Fibroblast of the conjunctiva (primary cell): Measurements from ENCODE around the gene BORA.
A peak's percentile ranks its signal among the peaks of the same experiment; 100 is the strongest.
"Not testable (repeated sequence)": the region's sequence is repeated elsewhere in the genome, so short reads cannot be mapped to it uniquely, and the experiment has no call there.

Experiments used
- DNase-seq: peaks from one replicate; pipeline ENCODE4 v3.0.0-alpha.2; 2010; ENCODE audit warnings: low read depth

The BORA gene

GRCh38 chr13:72727417-72728289 lies at the start of gene BORA, which contains the start of gene MZT1:
TSS of gene BORA (plus strand) at chr13:72727923. CDS start at chr13:72728941, 1,018 bp downstream.
TSS of gene MZT1 (minus strand) at chr13:72727629. CDS start at chr13:72727602, 27 bp downstream.
- peak; percentile 95 for DNase-seq

DNA sequence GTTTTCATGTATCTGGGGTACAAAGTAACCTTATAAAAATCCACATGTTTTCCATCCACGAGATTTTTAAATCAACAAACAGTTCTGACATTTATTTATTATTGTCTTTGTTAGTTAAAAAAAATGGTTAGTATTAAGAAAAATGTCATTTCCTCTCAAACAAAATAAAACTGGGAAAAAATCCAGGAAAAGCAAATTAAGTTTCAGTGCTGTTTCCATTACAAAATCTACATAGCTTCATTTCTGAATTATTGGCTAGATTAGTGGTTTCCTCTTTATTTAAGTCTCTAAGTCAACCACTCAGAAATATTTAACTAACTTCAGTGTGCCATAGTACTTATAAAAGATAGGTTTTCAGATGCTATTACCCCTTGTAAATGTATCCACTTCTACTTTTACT lies 49.4 kb upstream of the BORA start:
- no peak for DNase-seq

- DNase-seq, result no peak
These were observed 47.4 kb upstream of the BORA start for GRCh38 chr13:72680353-72680752.

DNA sequence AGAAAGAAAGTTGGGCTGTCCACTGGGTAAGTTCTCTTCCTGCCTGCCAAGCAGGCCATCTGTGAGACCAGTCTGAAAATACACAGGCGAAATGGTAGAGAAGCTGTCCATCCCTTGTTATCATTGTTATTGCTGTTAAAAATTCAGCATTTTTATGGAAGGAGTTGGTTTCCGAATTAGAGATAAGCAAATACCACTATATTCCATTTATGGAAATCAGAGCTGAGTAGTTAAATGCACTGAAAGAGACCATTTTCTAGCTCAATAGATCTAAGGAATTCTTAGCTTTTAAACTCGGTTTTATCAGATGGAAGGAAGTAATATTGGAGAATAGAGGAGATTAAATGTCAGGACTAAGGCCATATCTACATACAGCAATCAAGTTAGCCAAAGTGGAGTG lies 41.0 kb upstream of the BORA start:
- no peak for DNase-seq

- no peak for DNase-seq
These were observed 38.5 kb upstream of the BORA start for GRCh38 chr13:72689181-72689696.

GRCh38 chr13:72692884-72693514 lies 34.7 kb upstream of the BORA start:
- no peak for DNase-seq

GRCh38 chr13:72693832-72694231 lies 33.9 kb upstream of the BORA start:
- DNase-seq, result no peak

- DNase-seq, result no peak
These were observed 33.4 kb upstream of the BORA start for GRCh38 chr13:72694314-72694713.

DNA sequence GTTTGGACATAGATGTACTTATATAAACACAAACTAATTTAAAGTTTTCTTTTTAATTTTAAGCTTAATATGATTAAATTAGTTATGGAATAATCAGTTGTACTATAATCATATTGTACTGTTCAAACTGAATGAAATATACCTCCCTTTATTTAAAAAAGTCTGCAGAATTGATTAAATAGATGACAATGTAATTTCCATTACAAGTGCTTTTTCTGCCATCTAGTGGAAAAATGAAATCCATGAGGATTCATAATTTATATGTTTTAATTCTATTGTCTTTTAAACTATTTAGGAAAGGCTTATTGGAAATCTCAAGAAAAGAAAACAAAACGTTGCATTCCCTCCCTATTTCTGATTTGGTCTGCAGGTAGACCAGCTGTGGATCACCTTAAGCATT lies 31.1 kb upstream of the BORA start:
- DNase-seq, result no peak

DNA sequence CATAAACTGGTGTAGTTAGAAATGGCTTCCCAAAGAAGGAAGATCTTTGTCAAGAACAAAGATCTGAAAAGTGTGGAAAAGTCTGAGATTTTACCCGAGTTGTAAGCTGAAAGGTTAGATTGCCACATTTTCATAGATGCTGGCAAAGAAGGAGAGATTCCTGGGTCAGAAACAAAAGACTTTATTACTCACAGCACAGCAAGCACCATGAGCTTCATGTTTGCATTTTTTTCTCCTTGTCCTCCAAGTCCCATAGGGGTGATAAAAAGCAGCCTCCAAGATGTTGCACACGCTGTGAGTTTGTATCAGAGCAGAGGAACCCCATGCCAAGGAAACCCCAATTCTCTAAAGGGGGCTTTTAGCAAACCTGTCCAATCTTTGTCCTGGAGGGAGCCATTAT lies 29.6 kb upstream of the BORA start:
- no peak for DNase-seq

GRCh38 chr13:72700509-72700908 lies 27.2 kb upstream of the BORA start:
- no peak for DNase-seq

DNA sequence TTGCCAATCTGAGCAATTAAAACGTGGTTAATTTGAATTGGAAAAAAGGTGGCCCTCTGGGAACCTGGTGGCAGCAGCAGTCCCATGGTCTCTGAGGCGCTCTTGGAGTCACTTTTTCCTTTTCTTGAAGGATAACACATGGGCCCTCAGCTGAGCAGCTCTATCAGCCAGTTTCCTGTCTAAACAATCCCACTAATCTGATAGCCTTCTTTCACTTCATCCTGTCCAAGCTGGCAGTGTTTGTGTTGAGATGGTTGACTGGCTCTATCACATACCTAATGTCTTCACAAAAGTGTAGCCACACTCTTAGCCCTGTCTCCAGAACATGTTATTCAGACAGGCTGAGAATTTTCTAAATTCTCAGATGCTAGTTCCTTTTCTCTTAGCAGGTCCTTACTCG lies 10.9 kb upstream of the BORA start:
- DNase-seq, result no peak

- not testable (repeated sequence) for DNase-seq
These were observed 1.5 kb upstream of the BORA start for GRCh38 chr13:72726185-72726584.

- DNase-seq, result no peak
These were observed 852 bp upstream of the BORA start for GRCh38 chr13:72726726-72727416.

GRCh38 chr13:72728290-72728605 lies 525 bp downstream of the BORA start:
- no peak for DNase-seq

GRCh38 chr13:72737033-72737432 lies 9.3 kb downstream of the BORA start:
- no peak for DNase-seq

GRCh38 chr13:72740015-72740414 lies 12.3 kb downstream of the BORA start:
- no peak for DNase-seq

GRCh38 chr13:72745260-72745659 lies 17.5 kb downstream of the BORA start:
- no peak for DNase-seq

DNA sequence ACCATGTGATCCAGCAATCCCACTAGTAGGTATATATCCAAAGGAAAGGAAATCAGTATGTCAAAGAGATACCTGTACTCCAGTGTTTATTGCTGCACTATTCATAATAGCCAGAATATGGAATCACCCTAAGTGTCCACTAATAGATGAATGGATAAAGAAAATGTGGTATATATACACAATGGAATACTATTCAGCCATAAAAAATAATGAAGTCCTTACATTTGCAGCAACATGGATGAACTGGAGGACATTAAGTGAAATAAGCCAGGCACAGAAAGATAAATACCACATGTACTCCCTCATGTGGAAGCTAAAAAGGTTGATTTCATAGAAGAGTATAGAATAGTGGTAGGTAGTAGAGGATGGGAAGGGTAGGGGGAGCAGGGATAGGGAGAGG lies 23.5 kb downstream of the BORA start:
- no peak for DNase-seq

DNA sequence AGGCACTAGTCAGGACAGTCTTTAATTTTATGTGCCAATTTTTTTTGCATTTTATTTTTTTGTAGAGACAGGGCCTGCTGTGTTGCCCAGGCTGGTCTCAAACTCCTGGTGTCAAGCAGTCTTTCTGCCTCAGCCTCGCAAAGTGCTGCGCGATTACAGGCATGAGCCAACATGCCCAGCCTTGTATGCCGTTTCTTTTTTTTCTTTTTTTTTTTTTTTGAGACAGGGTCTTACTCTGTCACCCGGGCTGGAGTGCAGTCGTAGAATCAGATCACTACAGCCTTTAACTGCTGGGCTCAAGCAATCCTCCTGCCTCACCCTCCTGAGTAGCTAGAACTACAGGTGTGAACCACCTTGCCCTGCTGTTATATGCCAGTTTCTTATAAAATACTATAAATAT lies 26.4 kb downstream of the BORA start:
- no peak for DNase-seq

DNA sequence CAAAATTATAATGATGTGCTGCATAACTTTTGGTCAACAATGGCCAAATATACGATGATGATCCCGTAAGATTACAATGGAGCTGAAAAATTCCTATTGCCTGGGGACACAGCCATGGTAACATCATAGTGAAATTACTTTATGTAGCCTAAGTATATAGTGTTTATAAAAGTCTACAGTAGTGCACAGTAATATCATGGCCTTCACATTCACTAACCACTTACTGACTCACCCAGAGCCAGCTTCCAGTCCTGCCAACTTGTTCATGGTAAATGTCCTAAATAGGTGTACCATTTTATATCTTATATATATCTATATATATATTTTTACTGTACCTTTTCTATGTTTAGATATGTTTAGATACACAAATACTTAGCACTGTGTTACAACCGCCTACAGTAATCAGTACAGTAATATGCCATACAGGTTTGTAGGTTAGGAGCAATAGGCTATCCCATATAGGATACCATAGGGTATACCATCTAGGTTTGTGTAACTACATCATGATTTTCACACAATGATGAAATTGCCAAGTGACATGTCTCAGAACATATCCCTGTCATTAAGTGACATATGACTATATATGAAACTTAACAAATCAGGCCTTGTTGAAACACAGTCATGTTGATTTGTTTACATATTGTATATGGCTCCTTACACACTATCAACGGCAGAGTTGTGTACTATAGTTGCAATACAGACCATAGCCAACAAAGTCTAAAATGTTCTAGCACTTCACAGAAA lies 30.2 kb downstream of the BORA start:
- no peak for DNase-seq

DNA sequence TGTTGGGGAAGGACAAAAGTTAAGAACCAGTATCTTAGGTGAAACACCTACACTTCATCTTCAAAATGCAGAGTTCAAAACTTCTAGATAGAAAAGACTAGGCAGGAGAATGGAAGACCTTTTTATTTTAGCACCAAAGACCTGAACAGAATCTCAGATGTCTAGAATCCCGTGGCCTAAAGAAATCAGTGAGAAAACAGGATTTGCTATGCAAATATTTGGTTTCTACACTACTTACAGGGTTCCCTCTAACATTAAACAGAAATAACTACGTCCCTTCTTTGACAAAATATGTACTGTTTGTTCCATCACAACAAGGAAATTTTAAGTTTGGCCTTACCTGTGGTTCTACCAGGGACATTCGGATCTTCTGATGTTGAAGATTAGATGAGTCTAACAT lies 32.5 kb downstream of the BORA start:
- DNase-seq, result no peak
